Type B pancreatic cell (in vitro differentiated cells): ENCODE results near the gene APPBP2. TPM values are rescaled to one million over a fixed set of nuclear protein-coding genes. Genes with fewer than 3 reads are reported as not detected.
"Not testable (repeated sequence)": the region's sequence is repeated elsewhere in the genome, so short reads cannot be mapped to it uniquely, and the experiment has no call there.

Experiments used
- DNase-seq: peaks from one replicate; pipeline ENCODE4 v3.0.0; 2021; ENCODE audit warnings: mixed read lengths; ENCODE audit not compliant: unreplicated experiment; ENCODE audit errors: extremely low spot score
- H3K27ac Mint-ChIP-seq: 2 replicates; pipeline ENCODE4 v1.8.0; 2021; ENCODE audit warnings: mild to moderate bottlenecking, mixed read lengths
- H3K27me3 Mint-ChIP-seq: 2 replicates; pipeline ENCODE4 v1.8.0; 2021; ENCODE audit warnings: mixed read lengths
- H3K36me3 Mint-ChIP-seq: 2 replicates; pipeline ENCODE4 v1.8.0; 2021; ENCODE audit warnings: mixed read lengths
- H3K4me1 Mint-ChIP-seq: one replicate; pipeline ENCODE4 v1.8.0; 2021; ENCODE audit warnings: mixed read lengths; ENCODE audit not compliant: unreplicated experiment
- H3K4me3 Mint-ChIP-seq: 2 replicates; pipeline ENCODE4 v1.8.0; 2021; ENCODE audit warnings: mild to moderate bottlenecking, mixed read lengths
- H3K9me3 Mint-ChIP-seq: 2 replicates; pipeline ENCODE4 v1.8.0; 2021; ENCODE audit warnings: mixed read lengths
- CTCF ChIP-seq: fragments of 200-600 bp; sonication (generic); conservative IDR thresholded peaks from 2 replicates; pipeline ENCODE4 v1.5.0; 2021; ENCODE audit warnings: antibody characterized with exemption, mild to moderate bottlenecking
- total RNA-seq: library from RNA; stranded (reverse); gene quantifications from 2 replicates; pipeline ENCODE4 v1.2.1, GENCODE V29; 2021; ENCODE audit warnings: low replicate concordance

APPBP2 gene
- total RNA-seq, 1 donor from 2014 or later = 66.4 TPM

GRCh38 chr17:60491771-60492170 is 34.3 kb downstream of the APPBP2 start:
- Mint-ChIP-seq H3K27ac (no peak overlapping the region), H3K4me1 (no peaks in the 10 kb centered on the region), H3K27me3 (no peaks in the 10 kb centered on the region), H3K36me3 (peaks cover 64% of the 10 kb centered on the region), H3K4me3 (no peak overlapping the region), H3K9me3 (peaks cover 16% of the 10 kb centered on the region)
- no peak for TF ChIP-seq CTCF
- DNase-seq = no peak

GRCh38 chr17:60490594-60490993 is 35.4 kb downstream of the APPBP2 start:
- peaks cover 71% of the 10 kb centered on the region for H3K36me3 Mint-ChIP-seq

GRCh38 chr17:60481604-60482003 is 44.4 kb downstream of the APPBP2 start:
- H3K27me3 Mint-ChIP-seq = no peaks in the 10 kb centered on the region

More at GRCh38 chr17:60490594-60490993, 35.4 kb downstream of the APPBP2 start:
- not testable (repeated sequence) for H3K27ac Mint-ChIP-seq, H3K4me1 Mint-ChIP-seq, DNase-seq, H3K4me3 Mint-ChIP-seq, H3K27me3 Mint-ChIP-seq
- H3K9me3 Mint-ChIP-seq = peaks cover 16% of the 10 kb centered on the region

GRCh38 chr17:60473788-60474187 is 52.3 kb downstream of the APPBP2 start:
- H3K27ac Mint-ChIP-seq = no peak overlapping the region

More at GRCh38 chr17:60481604-60482003, 44.4 kb downstream of the APPBP2 start:
- TF ChIP-seq CTCF = no peak
- Mint-ChIP-seq H3K4me1 (no peaks in the 10 kb centered on the region), H3K36me3 (peaks cover 29% of the 10 kb centered on the region), H3K27ac (no peak overlapping the region), H3K4me3 (no peak overlapping the region), H3K9me3 (no peaks in the 10 kb centered on the region)
- DNase-seq = no peak

GRCh38 chr17:60472449-60472848 is 53.6 kb downstream of the APPBP2 start:
- DNase-seq = no peak
- no peaks in the 10 kb centered on the region for H3K27me3 Mint-ChIP-seq
- H3K9me3 Mint-ChIP-seq = no peaks in the 10 kb centered on the region
- no peak for TF ChIP-seq CTCF
- peaks cover 42% of the 10 kb centered on the region for H3K36me3 Mint-ChIP-seq
- H3K4me3 Mint-ChIP-seq = no peak overlapping the region
- no peak overlapping the region for H3K27ac Mint-ChIP-seq
- H3K4me1 Mint-ChIP-seq = peaks cover 7% of the 10 kb centered on the region

More at GRCh38 chr17:60473788-60474187, 52.3 kb downstream of the APPBP2 start:
- DNase-seq = no peak
- peaks cover 38% of the 10 kb centered on the region for H3K36me3 Mint-ChIP-seq
- no peak overlapping the region for H3K4me3 Mint-ChIP-seq
- H3K9me3 Mint-ChIP-seq = no peaks in the 10 kb centered on the region
- H3K27me3 Mint-ChIP-seq = no peaks in the 10 kb centered on the region
- H3K4me1 Mint-ChIP-seq = peaks cover 7% of the 10 kb centered on the region
- TF ChIP-seq CTCF = no peak

DNA sequence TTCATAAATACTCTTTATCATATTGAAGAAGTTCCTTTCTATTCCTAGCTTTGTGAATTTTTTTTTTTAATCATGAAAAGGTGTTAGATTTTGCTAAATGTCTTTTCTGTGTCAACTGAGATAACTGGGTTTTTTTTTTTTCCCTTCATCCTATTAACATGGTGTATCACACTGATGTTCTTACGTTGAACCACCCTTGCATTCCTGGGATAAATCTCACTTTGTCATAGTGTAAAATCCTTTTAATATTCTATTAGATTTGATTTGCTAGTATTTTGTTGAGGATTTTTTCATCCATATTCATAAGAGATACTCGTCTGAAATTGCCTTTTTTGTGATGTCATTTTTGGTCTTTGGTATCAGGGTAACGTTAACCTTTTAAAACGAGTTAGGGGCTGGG is 54.6 kb downstream of the APPBP2 start:
- Mint-ChIP-seq H3K27ac (no peak overlapping the region), H3K36me3 (peaks cover 42% of the 10 kb centered on the region), H3K9me3 (no peaks in the 10 kb centered on the region), H3K27me3 (no peaks in the 10 kb centered on the region), H3K4me3 (no peak overlapping the region), H3K4me1 (peaks cover 7% of the 10 kb centered on the region)
- TF ChIP-seq CTCF = no peak
- DNase-seq = no peak
